HG03354 (cell line): Measurements from ENCODE around the gene LRRC51.
"Not testable (repeated sequence)": the region's sequence is repeated elsewhere in the genome, so short reads cannot be mapped to it uniquely, and the experiment has no call there.

ENCODE experiments used
- ATAC-seq: cut with Tn5 transposase; IDR thresholded peaks from one replicate; pipeline ENCODE4 v1.9.1; 2021; ENCODE audit warnings: mild to moderate bottlenecking; ENCODE audit not compliant: unreplicated experiment, poor library complexity, severe bottlenecking

The LRRC51 gene

GRCh38 chr11:72135891-72136683 lies 55.4 kb downstream of the LRRC51 start:
- no peak for ATAC-seq

GRCh38 chr11:72136684-72137262 lies 56.1 kb downstream of the LRRC51 start:
- no peak for ATAC-seq

- no peak for ATAC-seq
Measured at GRCh38 chr11:72138821-72139390, 58.3 kb downstream of the LRRC51 start.

GRCh38 chr11:72139500-72139899 lies 58.9 kb downstream of the LRRC51 start:
- no peak for ATAC-seq

- no peak for ATAC-seq
Measured at GRCh38 chr11:72140661-72141060, 60.0 kb downstream of the LRRC51 start.

GRCh38 chr11:72141066-72141465 lies 60.4 kb downstream of the LRRC51 start:
- ATAC-seq, result no peak

- not testable (repeated sequence) for ATAC-seq
Measured at GRCh38 chr11:72142086-72142485, 61.4 kb downstream of the LRRC51 start.

- ATAC-seq, result not testable (repeated sequence)
Measured at GRCh38 chr11:72142543-72142942, 61.9 kb downstream of the LRRC51 start.

GRCh38 chr11:72144807-72145565 lies 64.3 kb downstream of the LRRC51 start:
- no peak for ATAC-seq
